HepG2 (cell line): ENCODE data around the gene RORC. TPM values are rescaled to one million over a fixed set of nuclear protein-coding genes. Genes with fewer than 3 reads are reported as not detected.
A peak's percentile ranks its signal among the peaks of the same experiment; 100 is the strongest.

Source experiments
- ADNP ChIP-seq: sonication (generic); formaldehyde crosslinking; IDR thresholded peaks from 2 replicates; pipeline ENCODE4 v1.4.0; 2020; ENCODE audit warnings: missing genetic modification reagents
- ATF3 ChIP-seq: sonication (generic); formaldehyde crosslinking; IDR thresholded peaks from 2 replicates; pipeline ENCODE4 v1.4.0; 2020; ENCODE audit warnings: missing genetic modification reagents
- CHCHD3 ChIP-seq: sonication (generic); formaldehyde crosslinking; IDR thresholded peaks from 2 replicates; pipeline ENCODE4 v1.8.0; 2022; ENCODE audit warnings: mild to moderate bottlenecking, missing genetic modification reagents, moderate library complexity
- ETS1 ChIP-seq: sonication (generic); formaldehyde crosslinking; IDR thresholded peaks from 2 replicates; pipeline ENCODE4 v1.4.0; 2020; ENCODE audit warnings: missing genetic modification reagents
- GATA4 ChIP-seq: sonication (generic); IDR thresholded peaks from 2 replicates; pipeline ENCODE4 v1.6.1; 2016; ENCODE audit warnings: antibody characterized with exemption, low read depth, borderline replicate concordance
- HDAC1 ChIP-seq: sonication (generic); formaldehyde crosslinking; IDR thresholded peaks from 2 replicates; pipeline ENCODE4 v1.5.1; 2020; ENCODE audit warnings: mild to moderate bottlenecking, missing genetic modification reagents
- HDAC2 ChIP-seq: sonication (generic); formaldehyde crosslinking; IDR thresholded peaks from 2 replicates; pipeline ENCODE4 v1.4.0; 2020; ENCODE audit warnings: missing genetic modification reagents
- HOXA5 ChIP-seq: sonication (generic); formaldehyde crosslinking; IDR thresholded peaks from 2 replicates; pipeline ENCODE4 v1.4.0; 2020; ENCODE audit warnings: missing genetic modification reagents
- HOXA9 ChIP-seq: sonication (generic); formaldehyde crosslinking; IDR thresholded peaks from 2 replicates; pipeline ENCODE4 v1.8.1; 2022; ENCODE audit warnings: missing genetic modification reagents, mild to moderate bottlenecking, moderate library complexity, borderline replicate concordance
- IRF1 ChIP-seq: sonication (generic); formaldehyde crosslinking; IDR thresholded peaks from 2 replicates; pipeline ENCODE4 v1.4.0; 2020; ENCODE audit warnings: low read depth, mild to moderate bottlenecking, missing genetic modification reagents
- KDM2A ChIP-seq: sonication (generic); formaldehyde crosslinking; IDR thresholded peaks from 2 replicates; pipeline ENCODE4 v1.4.0; 2020; ENCODE audit warnings: low read depth, missing genetic modification reagents, borderline replicate concordance
- KMT2B ChIP-seq: IDR thresholded peaks from 2 replicates; pipeline ENCODE4 v1.6.1; 2016; ENCODE audit warnings: missing genetic modification reagents, missing compliant biosample characterization
- MEIS1 ChIP-seq: sonication (generic); formaldehyde crosslinking; IDR thresholded peaks from 2 replicates; pipeline ENCODE4 v1.9.0; 2021; ENCODE audit warnings: mild to moderate bottlenecking, missing genetic modification reagents, moderate library complexity, borderline replicate concordance
- MIXL1 ChIP-seq: IDR thresholded peaks from 2 replicates; pipeline ENCODE4 v1.6.1; 2016
- NFKBIZ ChIP-seq: IDR thresholded peaks from 2 replicates; pipeline ENCODE4 v1.6.1; 2018; ENCODE audit warnings: missing genetic modification reagents, missing compliant biosample characterization
- NFYB ChIP-seq: sonication (generic); formaldehyde crosslinking; IDR thresholded peaks from 2 replicates; pipeline ENCODE4 v1.4.0; 2020; ENCODE audit warnings: missing genetic modification reagents
- PITX1 ChIP-seq: sonication (generic); formaldehyde crosslinking; IDR thresholded peaks from 2 replicates; pipeline ENCODE4 v1.5.1; 2020; ENCODE audit warnings: mild to moderate bottlenecking, missing genetic modification reagents
- REL ChIP-seq: sonication (generic); formaldehyde crosslinking; conservative IDR thresholded peaks from 2 replicates; pipeline ENCODE4 v1.8.0; 2022; ENCODE audit warnings: mild to moderate bottlenecking, missing genetic modification reagents, moderate library complexity
- RFX3 ChIP-seq: IDR thresholded peaks from 2 replicates; pipeline ENCODE4 v1.6.1; 2016; ENCODE audit warnings: missing biosample characterization, missing genetic modification reagents
- ZEB1 ChIP-seq: IDR thresholded peaks from 2 replicates; pipeline ENCODE4 v1.6.1; 2012; ENCODE audit warnings: mild to moderate bottlenecking, low read depth, inconsistent platforms; ENCODE audit not compliant: insufficient replicate concordance
- ZFYVE20 ChIP-seq: sonication (generic); formaldehyde crosslinking; IDR thresholded peaks from 2 replicates; pipeline ENCODE4 v1.8.0; 2023; ENCODE audit warnings: low read depth, mild to moderate bottlenecking, moderate library complexity, missing genetic modification reagents, borderline replicate concordance
- ZKSCAN8 ChIP-seq: IDR thresholded peaks from 2 replicates; pipeline ENCODE4 v1.6.1; 2016; ENCODE audit warnings: borderline replicate concordance, missing genetic modification reagents, missing compliant biosample characterization
- ZNF143 ChIP-seq: sonication (generic); formaldehyde crosslinking; IDR thresholded peaks from 2 replicates; pipeline ENCODE4 v1.4.0; 2020; ENCODE audit warnings: missing genetic modification reagents
- ZNF263 ChIP-seq: sonication (generic); formaldehyde crosslinking; IDR thresholded peaks from 2 replicates; pipeline ENCODE4 v1.4.0; 2020; ENCODE audit warnings: missing genetic modification reagents
- ZNF264 ChIP-seq: sonication (generic); formaldehyde crosslinking; IDR thresholded peaks from 2 replicates; pipeline ENCODE4 v1.4.0; 2020; ENCODE audit warnings: missing genetic modification reagents
- ZNF333 ChIP-seq: sonication (generic); formaldehyde crosslinking; IDR thresholded peaks from 2 replicates; pipeline ENCODE4 v1.4.0; 2020; ENCODE audit warnings: mild to moderate bottlenecking, missing genetic modification reagents, borderline replicate concordance
- ZNF460 ChIP-seq: sonication (generic); formaldehyde crosslinking; IDR thresholded peaks from 2 replicates; pipeline ENCODE4 v1.5.1; 2020; ENCODE audit warnings: missing genetic modification reagents, mild to moderate bottlenecking, borderline replicate concordance
- ZNF644 ChIP-seq: IDR thresholded peaks from 2 replicates; pipeline ENCODE4 v1.6.1; 2016; ENCODE audit warnings: low read depth
- polyA plus RNA-seq, 8 experiments: library from polyadenylated mRNA; depleted of rRNA in 3 of 8; stranded (reverse) in 7 of 8; unstranded in 1 of 8; fragments of >200 nt; fragmentation: Illumina TruSeq in 4 of 8; extraction: Trizol in 4 of 8; gene quantifications; 2 replicates each; pipeline versions ENCODE4 v1.2.1 to v1.2.3, GENCODE V29; 2011 to 2016; ENCODE audit warnings: low read depth in 4 of 8, missing spikeins in 1 of 8, mixed read lengths in 1 of 8; ENCODE audit not compliant: insufficient read depth in 1 of 8
- total RNA-seq, 5 experiments: library from RNA; depleted of rRNA; stranded (reverse); fragments of >200 nt; fragmentation: Illumina TruSeq; extraction: Trizol; gene quantifications; 2 replicates each; pipeline ENCODE4 v1.2.3, GENCODE V29; 2016; ENCODE audit warnings: low read depth in 1 of 5

The RORC gene
- total and polyA plus RNA-seq, 2 of the 13 experiments (the other 11 are each of a cell fraction or from before 2014, with no cell fraction given), result 2.5 to 6.5 TPM

DNA sequence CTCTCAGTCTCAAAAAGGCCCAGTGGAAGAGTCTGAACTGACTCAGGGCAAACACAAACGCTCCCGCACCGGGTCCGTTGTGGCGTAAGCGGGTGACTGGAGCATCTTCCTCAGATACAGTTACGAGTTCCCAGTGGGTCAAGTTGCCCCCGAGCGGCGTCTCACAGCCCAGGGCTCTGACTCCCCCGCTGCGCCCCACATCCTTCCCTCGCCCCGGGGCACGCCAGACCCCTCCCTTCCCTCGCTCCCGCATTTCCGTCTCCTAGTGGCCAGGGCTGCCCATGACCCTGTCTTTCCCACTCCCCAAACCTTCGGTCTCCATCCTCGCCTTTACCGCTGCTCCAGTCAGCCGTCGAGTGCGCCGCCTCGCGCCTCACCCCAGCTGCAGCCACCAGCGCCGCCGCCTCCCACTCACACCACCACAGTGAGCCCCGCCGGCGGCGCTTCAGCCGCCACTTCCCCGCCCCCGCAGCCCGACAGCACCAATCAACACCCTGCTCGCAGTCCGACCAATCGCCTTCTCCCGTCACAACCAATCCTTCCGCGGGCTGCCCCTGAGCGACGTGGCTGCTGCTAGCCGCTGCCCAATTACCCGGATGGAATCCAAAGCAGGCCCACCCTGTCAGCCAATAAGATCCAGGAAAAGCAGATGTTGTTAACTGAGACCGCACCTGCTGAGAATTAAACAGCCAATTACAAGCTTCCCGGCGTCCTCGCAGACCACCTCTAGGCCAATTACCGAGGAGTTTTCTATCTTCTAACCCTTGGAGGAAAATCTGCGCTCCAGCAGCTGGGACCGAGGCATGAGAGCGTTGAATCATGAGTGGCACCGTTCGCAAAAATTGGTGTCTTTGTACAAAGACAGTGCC is 41.3 kb downstream of the RORC start, which contains the start of gene TDRKH (continued):
- TF ChIP-seq KDM2A (CRISPR knock-in tag) (peak; percentile 79; the same call in 1 of the 2 replicates), ETS1 (CRISPR knock-in tag) (peak; percentile 67; the same call in 1 of the 2 replicates), ADNP (no peak), PITX1 (CRISPR knock-in tag) (peak; percentile 77), ZNF460 (no peak), HDAC2 (CRISPR knock-in tag) (peak; percentile 36), MEIS1 (CRISPR knock-in tag) (peak; percentile 92), ZKSCAN8 (CRISPR knock-in tag) (no peak), NFKBIZ (no peak; the same call in 1 of the 2 replicates), ZNF263 (CRISPR knock-in tag) (peak; percentile 43; the same call in 1 of the 2 replicates), ZEB1 (no peak), KMT2B (CRISPR knock-in tag) (peak; percentile 85; the same call in 1 of the 2 replicates), HOXA5 (peak; percentile 82), IRF1 (CRISPR knock-in tag) (no peak), HDAC1 (CRISPR knock-in tag) (0 out of 2 replicates have a peak, but pooled peaks have one; percentile 35), ZNF333 (CRISPR knock-in tag) (no peak), ZNF143 (CRISPR knock-in tag) (peak; percentile 65), GATA4 (no peak; the same call in 1 of the 2 replicates), CHCHD3 (CRISPR knock-in tag) (peak; percentile 92; the same call in 1 of the 2 replicates), MIXL1 (CRISPR knock-in tag) (peak; percentile 83), REL (CRISPR knock-in tag) (peak; percentile 92), ATF3 (CRISPR knock-in tag) (peak; percentile 41; the same call in 1 of the 2 replicates), RFX3 (CRISPR knock-in tag) (no peak), ZNF644 (CRISPR knock-in tag) (no peak), NFYB (CRISPR knock-in tag) (peak; percentile 98), ZFYVE20 (no peak), ZNF264 (CRISPR knock-in tag) (0 out of 2 replicates have a peak, but pooled peaks have one; percentile 25), HOXA9 (CRISPR knock-in tag) (peak; percentile 75)
